ENCODE measurements around the gene MUC5B. TPM values are rescaled to one million over a fixed set of nuclear protein-coding genes. Genes with fewer than 3 reads are reported as not detected.

MUC5B gene
- total and polyA plus RNA-seq, 2 donors (not counting 3 experiments of a cell fraction or from before 2014, with no cell fraction given), result not detected

DNA sequence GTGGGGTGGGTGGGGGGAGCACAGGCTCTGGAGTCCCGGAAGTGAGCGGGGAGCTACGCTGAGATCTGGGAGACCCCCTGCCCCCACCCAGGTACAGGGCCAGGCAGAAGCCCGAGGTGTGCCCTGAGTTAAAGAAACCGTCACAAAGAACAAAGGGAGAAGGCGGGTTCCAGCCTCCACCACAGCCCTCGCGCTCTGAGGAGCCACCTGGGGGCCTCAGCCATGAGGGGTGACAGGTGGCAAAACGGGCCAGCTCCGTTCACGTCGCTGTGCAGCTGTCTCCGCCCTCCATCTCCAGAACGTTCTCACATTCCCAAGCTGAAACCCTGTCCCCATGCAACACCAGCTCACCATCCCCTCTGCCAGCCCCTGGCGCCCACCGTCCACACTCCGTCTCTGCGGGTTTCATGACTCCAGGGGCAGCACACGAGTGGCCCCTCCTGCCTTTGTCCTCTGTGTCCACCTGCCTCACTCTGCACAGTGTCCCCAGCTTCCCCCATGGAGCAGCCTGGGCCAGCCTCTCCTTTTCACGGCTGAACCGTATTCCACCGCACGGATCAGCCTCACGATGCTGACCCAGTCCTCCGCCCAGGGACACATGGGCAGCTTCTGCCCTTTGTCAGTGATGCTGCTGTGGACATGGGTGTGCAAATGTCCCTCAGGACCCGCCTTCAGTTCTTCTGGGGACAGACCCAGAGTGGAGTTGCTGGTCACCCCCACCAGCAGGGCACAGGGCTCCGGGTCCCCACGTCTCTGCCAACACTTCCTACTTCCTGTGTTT is 1.7 kb upstream of the MUC5B start:
- H3K36me3 ChIP-seq (ENCODE audit: control insufficient read depth in 2 of 2, extremely low read depth in 1 of 2, insufficient read depth in 2 of 2, low read length in 2 of 2), result no peaks in the 10 kb centered on the region
- no peaks in the 10 kb centered on the region for H3K4me1 ChIP-seq (ENCODE audit: control insufficient read depth, extremely low read depth, insufficient read depth, low read length)
- POLR2A ChIA-PET, result no interaction called here
- no peak overlapping the region for H2AFZ ChIP-seq (ENCODE audit: low read depth, low read length)
- no peak overlapping the region for H3K9ac ChIP-seq (replicated peaks; ENCODE audit: extremely low read depth, insufficient read depth, low read length)
- no peaks in the 10 kb centered on the region for H3K27me3 ChIP-seq (ENCODE audit: control insufficient read depth in 2 of 2, insufficient read depth in 2 of 2, low read length in 2 of 2)
- H3K9me3 ChIP-seq (replicated peaks; ENCODE audit: control insufficient read depth, insufficient read depth, low read length), result no peaks in the 10 kb centered on the region
- CTCF ChIA-PET, result interaction anchor here (1.4 kb wide), 1 partner anchor 12 kb away, joined by 5 read pairs; no protein-coding TSS in a partner anchor
- no peak for TF ChIP-seq POLR2A (IDR thresholded peaks at IDR 0.05; ENCODE audit: low read depth, low read length)
- no peaks in the 10 kb centered on the region for H3K79me2 ChIP-seq (ENCODE audit: control insufficient read depth, insufficient read depth, low read length)
- dilution Hi-C loops (cut with MboI; ENCODE audit: extremely low pct_ligation_motif_present, low sequenced_read_pairs) (no loop called here), intact Hi-C loops (cut with micrococcal nuclease) (no loop called here)
- no peaks in the 10 kb centered on the region for H3K9me1 ChIP-seq (replicated peaks; ENCODE audit: control insufficient read depth, extremely low read depth, insufficient read depth, low read length)
- H3K4me3 ChIP-seq (replicated peaks in 1 of 3; ENCODE audit: insufficient read depth in 1 of 3, low read depth in 1 of 3, low read length in 3 of 3), result no peak overlapping the region
- H4K20me1 ChIP-seq (replicated peaks; ENCODE audit: control insufficient read depth, extremely low read depth, insufficient read depth, low read length), result no peaks in the 10 kb centered on the region
- BruUV-seq (replicated peaks), result no TSS peak
- FAIRE-seq, result no peak
- H3K27ac ChIP-seq (ENCODE audit: insufficient read depth, low read depth, low read length), result no peak overlapping the region
- no peak for DNase-seq (ENCODE audit: low read depth, low spot score)
- no peak overlapping the region for H3K4me2 ChIP-seq (ENCODE audit: insufficient read depth, low read length)

DNA sequence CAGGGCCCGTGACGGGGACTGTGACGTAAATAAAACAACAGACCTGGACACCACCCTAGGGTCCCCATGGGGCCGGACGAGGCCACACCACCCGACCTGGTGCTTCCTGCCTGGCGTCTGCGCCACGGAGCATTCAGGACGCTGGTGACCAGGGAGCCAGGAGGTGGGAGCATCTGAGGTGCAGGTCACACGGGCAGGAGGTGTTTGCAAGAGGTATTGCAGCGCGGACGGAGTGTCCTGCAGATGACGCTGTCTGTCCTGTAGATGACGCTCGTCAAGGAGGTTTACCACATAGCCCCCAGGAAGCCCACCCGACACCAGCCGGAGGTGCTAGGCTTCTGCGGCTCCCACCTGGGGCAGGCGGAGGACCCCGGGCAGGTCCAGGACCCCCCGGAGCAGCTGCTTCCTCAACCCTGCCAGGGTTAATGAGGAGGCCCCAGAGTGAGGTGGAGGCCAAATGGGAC is 986 bp upstream of the MUC5B start:
- ChIA-PET POLR2A (no interaction called here), CTCF (interaction anchor here (1.0 kb wide), 1 partner anchor 19 kb away, joined by 3 read pairs; no protein-coding TSS in a partner anchor)

More for the DNA sequence above, 986 bp upstream of the MUC5B start:
- FAIRE-seq (no peak), DNase-seq (ENCODE audit: low read depth, low spot score) (no peak)
- H3K4me2 ChIP-seq (ENCODE audit: insufficient read depth, low read length), result no peak overlapping the region
- no TSS peak for BruUV-seq (replicated peaks)
- H2AFZ ChIP-seq (ENCODE audit: low read depth, low read length), result no peak overlapping the region
- intact Hi-C loops (cut with micrococcal nuclease) (no loop called here), dilution Hi-C loops (cut with MboI; ENCODE audit: extremely low pct_ligation_motif_present, low sequenced_read_pairs) (no loop called here)
- no peak overlapping the region for H3K4me3 ChIP-seq (replicated peaks in 1 of 3; ENCODE audit: insufficient read depth in 1 of 3, low read depth in 1 of 3, low read length in 3 of 3)
- H3K36me3 ChIP-seq (ENCODE audit: control insufficient read depth in 2 of 2, extremely low read depth in 1 of 2, insufficient read depth in 2 of 2, low read length in 2 of 2), result no peaks in the 10 kb centered on the region
- H3K79me2 ChIP-seq (ENCODE audit: control insufficient read depth, insufficient read depth, low read length), result no peaks in the 10 kb centered on the region
- H3K9ac ChIP-seq (replicated peaks; ENCODE audit: extremely low read depth, insufficient read depth, low read length), result no peak overlapping the region
- no peaks in the 10 kb centered on the region for H3K4me1 ChIP-seq (ENCODE audit: control insufficient read depth, extremely low read depth, insufficient read depth, low read length)
- H3K9me3 ChIP-seq (replicated peaks; ENCODE audit: control insufficient read depth, insufficient read depth, low read length), result no peaks in the 10 kb centered on the region
- H3K27ac ChIP-seq (ENCODE audit: insufficient read depth, low read depth, low read length), result no peak overlapping the region
- no peaks in the 10 kb centered on the region for H3K27me3 ChIP-seq (ENCODE audit: control insufficient read depth in 2 of 2, insufficient read depth in 2 of 2, low read length in 2 of 2)
- no peaks in the 10 kb centered on the region for H3K9me1 ChIP-seq (replicated peaks; ENCODE audit: control insufficient read depth, extremely low read depth, insufficient read depth, low read length)
- no peaks in the 10 kb centered on the region for H4K20me1 ChIP-seq (replicated peaks; ENCODE audit: control insufficient read depth, extremely low read depth, insufficient read depth, low read length)
- no peak for TF ChIP-seq MYC (IDR thresholded peaks at IDR 0.05; ENCODE audit: low read depth, low read length)
- TF ChIP-seq POLR2A (IDR thresholded peaks at IDR 0.05; ENCODE audit: low read depth, low read length), result no peak
- TF ChIP-seq JUN (IDR thresholded peaks at IDR 0.05; ENCODE audit: borderline replicate concordance, insufficient read depth, insufficient read length, low read depth), result no peak

Measured in endothelial cell of umbilical vein (primary cell).